SK-N-MC (cell line): ENCODE data around the gene EFCAB11.

ENCODE experiments used
- EZH2 ChIP-seq: fragments of 200-600 bp; sonication (generic); IDR thresholded peaks from one replicate; pipeline ENCODE4 v1.6.1; 2017; ENCODE audit warnings: antibody characterized with exemption
- FOXP2 ChIP-seq: optimal IDR thresholded peaks from 2 replicates; pipeline ENCODE3; 2011; ENCODE audit warnings: mild to moderate bottlenecking, moderate library complexity; ENCODE audit not compliant: insufficient read depth; ENCODE audit errors: extremely low read length, control extremely low read depth
- POLR2AphosphoS5 ChIP-seq: IDR thresholded peaks from 2 replicates; pipeline ENCODE4 v1.6.1; 2012; ENCODE audit warnings: mild to moderate bottlenecking, low read depth, low read length, borderline replicate concordance

GRCh38 chr14:89921346-89921745 lies 33.2 kb downstream of the EFCAB11 start:
- no peak for TF ChIP-seq POLR2AphosphoS5
- TF ChIP-seq EZH2 = no peak
- no peak for TF ChIP-seq FOXP2
